HG02852 (cell line): ENCODE data around the gene PKP3.
"Not testable (repeated sequence)": the region's sequence is repeated elsewhere in the genome, so short reads cannot be mapped to it uniquely, and the experiment has no call there.

Experiments used
- ATAC-seq: cut with Tn5 transposase; IDR thresholded peaks from one replicate; pipeline ENCODE4 v1.9.1; 2021; ENCODE audit warnings: mild to moderate bottlenecking, moderate library complexity; ENCODE audit not compliant: unreplicated experiment

Gene PKP3

GRCh38 chr11:425301-425700, 31.3 kb downstream of the PKP3 start:
- no peak for ATAC-seq

GRCh38 chr11:426851-427250, 32.8 kb downstream of the PKP3 start:
- no peak for ATAC-seq

GRCh38 chr11:428295-428694, 34.3 kb downstream of the PKP3 start:
- no peak for ATAC-seq

- ATAC-seq: no peak
These were observed 35.4 kb downstream of the PKP3 start for GRCh38 chr11:429391-429790.

- no peak for ATAC-seq
These were observed 36.0 kb downstream of the PKP3 start for GRCh38 chr11:429931-430456.

- ATAC-seq: no peak
These were observed 37.9 kb downstream of the PKP3 start for GRCh38 chr11:431921-432320.

GRCh38 chr11:432501-433100, 38.6 kb downstream of the PKP3 start:
- ATAC-seq: no peak

- ATAC-seq: no peak
These were observed 39.1 kb downstream of the PKP3 start for GRCh38 chr11:433111-433510.

- ATAC-seq: no peak
These were observed 39.6 kb downstream of the PKP3 start for GRCh38 chr11:433641-434040.

- ATAC-seq: no peak
These were observed 40.5 kb downstream of the PKP3 start for GRCh38 chr11:434496-434895.

- not testable (repeated sequence) for ATAC-seq
These were observed 41.2 kb downstream of the PKP3 start for GRCh38 chr11:434999-435740.

GRCh38 chr11:437228-437870, 43.3 kb downstream of the PKP3 start:
- ATAC-seq: no peak

- no peak for ATAC-seq
These were observed 44.3 kb downstream of the PKP3 start for GRCh38 chr11:438101-438844.

GRCh38 chr11:439315-440064, 45.5 kb downstream of the PKP3 start:
- ATAC-seq: no peak

GRCh38 chr11:440065-441042, 46.3 kb downstream of the PKP3 start:
- ATAC-seq: no peak

GRCh38 chr11:441043-441417, 47.0 kb downstream of the PKP3 start:
- ATAC-seq: no peak

GRCh38 chr11:441418-442274, 47.6 kb downstream of the PKP3 start, which contains the start of gene ANO9:
TSS of gene ANO9 (minus strand) at chr11:442011. CDS start at chr11:441926, 85 bp downstream.
- peak; percentile 59 for ATAC-seq

- ATAC-seq: no peak
These were observed 48.6 kb downstream of the PKP3 start for GRCh38 chr11:442611-443081.
